ENCODE data around the gene SIGLEC10.
A peak's percentile ranks its signal among the peaks of the same experiment; 100 is the strongest.
"Not testable (repeated sequence)": the region's sequence is repeated elsewhere in the genome, so short reads cannot be mapped to it uniquely, and the experiment has no call there.

The SIGLEC10 gene

GRCh38 chr19:51417107-51417809 is at the start of gene SIGLEC10:
TSS of gene SIGLEC10 (minus strand) at chr19:51417642. CDS start at chr19:51417581, 61 bp downstream.
- no peak for DNase-seq

GRCh38 chr19:51466723-51467122 is 49.3 kb upstream of the SIGLEC10 start:
- no peak for DNase-seq

- not testable (repeated sequence) for DNase-seq
These were observed 46.6 kb upstream of the SIGLEC10 start for GRCh38 chr19:51463976-51464581.

GRCh38 chr19:51462681-51463080 is 45.2 kb upstream of the SIGLEC10 start:
- DNase-seq: no peak

- DNase-seq: no peak
These were observed 44.8 kb upstream of the SIGLEC10 start for GRCh38 chr19:51462276-51462675.

GRCh38 chr19:51461723-51462161 is 44.3 kb upstream of the SIGLEC10 start:
- no peak for DNase-seq

- peak; percentile 6 for DNase-seq
These were observed 42.9 kb upstream of the SIGLEC10 start for GRCh38 chr19:51460164-51460992.

GRCh38 chr19:51458899-51459505 is 41.6 kb upstream of the SIGLEC10 start:
- no peak for DNase-seq

GRCh38 chr19:51458051-51458645 is 40.7 kb upstream of the SIGLEC10 start, which contains the start of gene SIGLEC8:
TSS of gene SIGLEC8 (minus strand) at chr19:51458454. CDS start at chr19:51458387, 67 bp downstream.
- DNase-seq: no peak

- DNase-seq: no peak
These were observed 40.0 kb upstream of the SIGLEC10 start for GRCh38 chr19:51457351-51458013.

- DNase-seq: no peak
These were observed 39.3 kb upstream of the SIGLEC10 start for GRCh38 chr19:51456541-51457290.

- no peak for DNase-seq
These were observed 33.4 kb upstream of the SIGLEC10 start for GRCh38 chr19:51450730-51451307.

- no peak for DNase-seq
These were observed 31.1 kb upstream of the SIGLEC10 start for GRCh38 chr19:51448411-51449016.

- DNase-seq: no peak
These were observed 30.6 kb upstream of the SIGLEC10 start for GRCh38 chr19:51448011-51448410.

- DNase-seq: not testable (repeated sequence)
These were observed 30.1 kb upstream of the SIGLEC10 start for GRCh38 chr19:51447510-51447909.

GRCh38 chr19:51441410-51442390 is 24.3 kb upstream of the SIGLEC10 start:
- no peak for DNase-seq

- no peak for DNase-seq
These were observed 23.5 kb upstream of the SIGLEC10 start for GRCh38 chr19:51440846-51441409.

GRCh38 chr19:51440052-51440451 is 22.6 kb upstream of the SIGLEC10 start:
- DNase-seq: no peak

- no peak for DNase-seq
These were observed 21.6 kb upstream of the SIGLEC10 start for GRCh38 chr19:51439021-51439465.

Measured in NCI-H774 (cell line).